ENCODE data around the gene P2RX1. TPM values are rescaled to one million over a fixed set of nuclear protein-coding genes. Genes with fewer than 3 reads are reported as not detected.

Gene P2RX1
- total RNA-seq, 1 experiment from 2014 or later, result not detected

GRCh38 chr17:3906881-3907280 lies 9.4 kb downstream of the P2RX1 start:
- Mint-ChIP-seq H3K27me3 (ENCODE audit: low read depth) (peaks cover 2% of the 10 kb centered on the region; the same call in 1 of the 2 replicates), H3K27ac (peak overlapping the region in 1 of 3 experiments; percentile 57; a peak in 1 of 7 replicates), H3K4me3 (no peak overlapping the region), H3K9me3 (no peaks in the 10 kb centered on the region), H3K4me1 (peaks cover 15 to 18% of the 10 kb centered on the region in 2 experiments), H3K36me3 (ENCODE audit: insufficient read depth in 1 of 3, low read depth in 3 of 3) (no peaks in the 10 kb centered on the region)
- Histone ChIP-seq H3K4me1 (ENCODE audit: insufficient read depth, low read length) (no peaks in the 10 kb centered on the region; the same call in 1 of the 2 replicates), H4K91ac (ENCODE audit: insufficient read length, low read depth, low read length) (no peak overlapping the region), H2BK12ac (ENCODE audit: insufficient read length, low read depth, low read length) (no peak overlapping the region), H2AK5ac (ENCODE audit: insufficient read length, low read length) (no peak overlapping the region), H3K9ac (ENCODE audit: extremely low read depth, insufficient read length, low read length) (no peak overlapping the region), H3K79me2 (ENCODE audit: insufficient read depth, low read length) (no peaks in the 10 kb centered on the region), H3K23me2 (ENCODE audit: insufficient read length, low read depth, low read length, poor library complexity, severe bottlenecking) (no peaks in the 10 kb centered on the region), H3K27me3 (ENCODE audit: insufficient read depth, low read length) (no peaks in the 10 kb centered on the region), H3K14ac (ENCODE audit: insufficient read depth, low read length) (no peak overlapping the region), H2BK120ac (ENCODE audit: low read depth, low read length, poor library complexity, severe bottlenecking) (no peak overlapping the region), H3K27ac (ENCODE audit: insufficient read length, low read depth, low read length) (no peak overlapping the region), H4K8ac (replicated peaks; ENCODE audit: insufficient read length, low read depth, low read length) (no peak overlapping the region), H2AFZ (ENCODE audit: low read length) (no peak overlapping the region), H2BK20ac (ENCODE audit: low read depth, low read length, poor library complexity, severe bottlenecking) (no peak overlapping the region), H3K56ac (ENCODE audit: insufficient read length, low read depth, low read length) (no peak overlapping the region), H3K23ac (ENCODE audit: insufficient read length, low read depth, low read length) (no peak overlapping the region), H3K4ac (ENCODE audit: low read depth, low read length) (no peak overlapping the region), H2BK5ac (ENCODE audit: insufficient read length, low read length) (no peak overlapping the region), H2BK15ac (ENCODE audit: low read depth, low read length) (no peak overlapping the region), H4K5ac (ENCODE audit: insufficient read length, low read depth, low read length) (no peak overlapping the region), H3K4me2 (ENCODE audit: insufficient read depth, insufficient read length, low read length) (no peak overlapping the region), H3K9me3 (ENCODE audit: control insufficient read depth, low read depth, low read length) (no peaks in the 10 kb centered on the region), H4K20me1 (ENCODE audit: control insufficient read depth, insufficient read depth, insufficient read length) (no peaks in the 10 kb centered on the region), H3K18ac (ENCODE audit: insufficient read length, low read depth, low read length) (no peak overlapping the region), H3T11ph (ENCODE audit: low read length) (no peak overlapping the region), H3K79me1 (ENCODE audit: insufficient read depth, low read depth, low read length, poor library complexity, severe bottlenecking) (no peaks in the 10 kb centered on the region)
- DNase-seq, result no peak
- no CpG with 5 or more reads among the region's 4 CpGs for WGBS (ENCODE audit: extremely low coverage, insufficient read length, low lambda C conversion rate)
- TF ChIP-seq CTCF (conservative IDR thresholded peaks at IDR 0.05), result no peak
